Testis (tissue), 2 donors: ENCODE data around the gene LBP.

ENCODE experiments used
- CTCF ChIP-seq, 3 experiments: fragments of 450-650 bp in 2 of 3; fragments of 200-600 bp in 1 of 3; sonication (generic) in 1 of 3; IDR thresholded peaks; one replicate each; pipeline ENCODE4 v1.5.1; 2016 to 2019; ENCODE audit warnings: antibody characterized with exemption in 3 of 3, mild to moderate bottlenecking in 2 of 3, moderate library complexity in 1 of 3
- POLR2A ChIP-seq: fragments of 450-650 bp; IDR thresholded peaks from one replicate; pipeline ENCODE4 v1.6.1; 2017; ENCODE audit warnings: antibody characterized with exemption, mild to moderate bottlenecking, moderate library complexity

DNA sequence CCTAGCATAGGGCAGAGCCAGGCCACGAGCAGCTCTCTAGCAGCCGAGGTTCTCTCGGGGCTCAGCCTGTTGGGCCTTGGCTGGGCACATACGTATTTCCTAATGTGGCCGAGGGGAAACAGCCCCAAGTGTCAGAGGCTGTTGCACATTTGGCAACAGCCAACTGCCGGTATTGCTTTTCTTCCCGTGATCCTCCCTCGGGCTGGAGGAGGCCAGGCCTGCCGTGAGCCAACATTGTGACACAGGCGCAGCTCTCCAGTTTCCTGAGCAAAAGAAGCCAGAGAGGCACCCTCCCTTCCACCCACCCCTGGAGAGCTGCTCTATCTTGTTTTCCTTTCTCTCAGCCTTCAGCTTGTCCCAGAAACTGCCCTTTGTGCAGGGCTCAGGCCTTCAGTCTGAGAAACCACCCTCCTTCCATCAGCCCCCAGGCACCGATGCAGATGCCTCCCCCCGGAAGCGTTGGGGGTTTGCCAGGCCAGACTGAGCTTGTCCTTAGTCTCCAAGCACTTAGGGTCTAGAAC, 47.5 kb upstream of the LBP start:
- TF ChIP-seq CTCF (IDR thresholded peaks at IDR 0.05) (no peak), POLR2A (no peak)
